Measurements from ENCODE around the gene EIF2S2. TPM values are rescaled to one million over a fixed set of nuclear protein-coding genes. Genes with fewer than 3 reads are reported as not detected.

Gene EIF2S2
- total RNA-seq, 1 experiment from 2014 or later: 124 TPM

- H3K27ac Mint-ChIP-seq: no peak overlapping the region
- CTCF ChIA-PET: interaction anchor here (2.9 kb wide), 1 partner anchor 200 kb away, joined by 13 read pairs; no protein-coding TSS in a partner anchor
- DNase-seq (ENCODE audit: low spot score): no peak
Measured at GRCh38 chr20:34062570-34063482, 49.2 kb downstream of the EIF2S2 start.

GRCh38 chr20:34061695-34062094 is 50.3 kb downstream of the EIF2S2 start:
- Mint-ChIP-seq H3K4me3 (no peak overlapping the region), H3K27me3 (ENCODE audit: low read depth) (no peaks in the 10 kb centered on the region), H3K36me3 (no peaks in the 10 kb centered on the region), H3K4me1 (peaks cover 9% of the 10 kb centered on the region), H3K27ac (no peak overlapping the region; the same call in 1 of the 2 replicates), H3K9me3 (no peaks in the 10 kb centered on the region)
- CTCF ChIA-PET: interaction anchor here (1.7 to 2.9 kb wide), 2 partner anchors 40 to 199 kb away, joined by 4 to 13 read pairs; no protein-coding TSS in a partner anchor
- ATAC-seq (no peak), DNase-seq (ENCODE audit: low spot score) (no peak)
- TF ChIP-seq GABPB1 (CRISPR knock-in tag; IDR thresholded peaks at IDR 0.05) (no peak), ZNF232 (CRISPR knock-in tag; IDR thresholded peaks at IDR 0.05) (no peak)
- TF ChIP-seq, protein P1, sequence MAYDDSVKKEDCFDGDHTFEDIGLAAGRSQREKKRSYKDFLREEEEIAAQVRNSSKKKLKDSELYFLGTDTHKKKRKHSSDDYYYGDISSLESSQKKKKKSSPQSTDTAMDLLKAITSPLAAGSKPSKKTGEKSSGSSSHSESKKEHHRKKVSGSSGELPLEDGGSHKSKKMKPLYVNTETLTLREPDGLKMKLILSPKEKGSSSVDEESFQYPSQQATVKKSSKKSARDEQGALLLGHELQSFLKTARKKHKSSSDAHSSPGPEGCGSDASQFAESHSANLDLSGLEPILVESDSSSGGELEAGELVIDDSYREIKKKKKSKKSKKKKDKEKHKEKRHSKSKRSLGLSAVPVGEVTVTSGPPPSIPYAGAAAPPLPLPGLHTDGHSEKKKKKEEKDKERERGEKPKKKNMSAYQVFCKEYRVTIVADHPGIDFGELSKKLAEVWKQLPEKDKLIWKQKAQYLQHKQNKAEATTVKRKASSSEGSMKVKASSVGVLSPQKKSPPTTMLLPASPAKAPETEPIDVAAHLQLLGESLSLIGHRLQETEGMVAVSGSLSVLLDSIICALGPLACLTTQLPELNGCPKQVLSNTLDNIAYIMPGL (CRISPR knock-in tag; IDR thresholded peaks at IDR 0.05): no peak
- POLR2A ChIA-PET: no interaction called here

More at GRCh38 chr20:34062570-34063482, 49.2 kb downstream of the EIF2S2 start:
- Mint-ChIP-seq H3K36me3 (no peaks in the 10 kb centered on the region), H3K4me3 (no peak overlapping the region), H3K4me1 (peaks cover 21% of the 10 kb centered on the region), H3K9me3 (no peaks in the 10 kb centered on the region), H3K27me3 (ENCODE audit: low read depth) (no peaks in the 10 kb centered on the region)
- no peak for ATAC-seq
- POLR2A ChIA-PET: no interaction called here
- TF ChIP-seq, protein P2, sequence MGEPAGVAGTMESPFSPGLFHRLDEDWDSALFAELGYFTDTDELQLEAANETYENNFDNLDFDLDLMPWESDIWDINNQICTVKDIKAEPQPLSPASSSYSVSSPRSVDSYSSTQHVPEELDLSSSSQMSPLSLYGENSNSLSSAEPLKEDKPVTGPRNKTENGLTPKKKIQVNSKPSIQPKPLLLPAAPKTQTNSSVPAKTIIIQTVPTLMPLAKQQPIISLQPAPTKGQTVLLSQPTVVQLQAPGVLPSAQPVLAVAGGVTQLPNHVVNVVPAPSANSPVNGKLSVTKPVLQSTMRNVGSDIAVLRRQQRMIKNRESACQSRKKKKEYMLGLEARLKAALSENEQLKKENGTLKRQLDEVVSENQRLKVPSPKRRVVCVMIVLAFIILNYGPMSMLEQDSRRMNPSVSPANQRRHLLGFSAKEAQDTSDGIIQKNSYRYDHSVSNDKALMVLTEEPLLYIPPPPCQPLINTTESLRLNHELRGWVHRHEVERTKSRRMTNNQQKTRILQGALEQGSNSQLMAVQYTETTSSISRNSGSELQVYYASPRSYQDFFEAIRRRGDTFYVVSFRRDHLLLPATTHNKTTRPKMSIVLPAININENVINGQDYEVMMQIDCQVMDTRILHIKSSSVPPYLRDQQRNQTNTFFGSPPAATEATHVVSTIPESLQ (CRISPR knock-in tag; IDR thresholded peaks at IDR 0.05): no peak
- no peak for TF ChIP-seq MXD4 (CRISPR knock-in tag; IDR thresholded peaks at IDR 0.05; ENCODE audit: borderline replicate concordance)
- TF ChIP-seq, protein P3, sequence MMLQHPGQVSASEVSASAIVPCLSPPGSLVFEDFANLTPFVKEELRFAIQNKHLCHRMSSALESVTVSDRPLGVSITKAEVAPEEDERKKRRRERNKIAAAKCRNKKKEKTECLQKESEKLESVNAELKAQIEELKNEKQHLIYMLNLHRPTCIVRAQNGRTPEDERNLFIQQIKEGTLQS (CRISPR knock-in tag; conservative IDR thresholded peaks at IDR 0.05): no peak
- no peak for TF ChIP-seq ZBTB21 (CRISPR knock-in tag; IDR thresholded peaks at IDR 0.05; ENCODE audit: borderline replicate concordance)
- no peak for TF ChIP-seq ESRRA (CRISPR knock-in tag; IDR thresholded peaks at IDR 0.05; ENCODE audit: borderline replicate concordance)
- TF ChIP-seq SOX15 (CRISPR knock-in tag; IDR thresholded peaks at IDR 0.05): no peak
- TF ChIP-seq ZNF263 (CRISPR knock-in tag; IDR thresholded peaks at IDR 0.05; ENCODE audit: low read depth): no peak
- no peak for TF ChIP-seq ZNF423 (CRISPR knock-in tag; IDR thresholded peaks at IDR 0.05)
- no peak for TF ChIP-seq NFATC4 (CRISPR knock-in tag; IDR thresholded peaks at IDR 0.05)
- TF ChIP-seq ZNF671 (CRISPR knock-in tag; IDR thresholded peaks at IDR 0.05): no peak
- TF ChIP-seq, protein P4, sequence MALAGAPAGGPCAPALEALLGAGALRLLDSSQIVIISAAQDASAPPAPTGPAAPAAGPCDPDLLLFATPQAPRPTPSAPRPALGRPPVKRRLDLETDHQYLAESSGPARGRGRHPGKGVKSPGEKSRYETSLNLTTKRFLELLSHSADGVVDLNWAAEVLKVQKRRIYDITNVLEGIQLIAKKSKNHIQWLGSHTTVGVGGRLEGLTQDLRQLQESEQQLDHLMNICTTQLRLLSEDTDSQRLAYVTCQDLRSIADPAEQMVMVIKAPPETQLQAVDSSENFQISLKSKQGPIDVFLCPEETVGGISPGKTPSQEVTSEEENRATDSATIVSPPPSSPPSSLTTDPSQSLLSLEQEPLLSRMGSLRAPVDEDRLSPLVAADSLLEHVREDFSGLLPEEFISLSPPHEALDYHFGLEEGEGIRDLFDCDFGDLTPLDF (CRISPR knock-in tag; IDR thresholded peaks at IDR 0.05): no peak
- TF ChIP-seq ATF1 (CRISPR knock-in tag; IDR thresholded peaks at IDR 0.05): no peak
- TF ChIP-seq CBFB (CRISPR knock-in tag; IDR thresholded peaks at IDR 0.05; ENCODE audit: low read depth): no peak
- TF ChIP-seq ZNF416 (CRISPR knock-in tag; IDR thresholded peaks at IDR 0.05): no peak
- TF ChIP-seq IRF2 (CRISPR knock-in tag; IDR thresholded peaks at IDR 0.05; ENCODE audit: borderline replicate concordance, low read depth): no peak
- TF ChIP-seq NR3C1 (CRISPR knock-in tag; conservative IDR thresholded peaks at IDR 0.05; ENCODE audit: low read depth): no peak
- no peak for TF ChIP-seq NFE2L1 (CRISPR knock-in tag; IDR thresholded peaks at IDR 0.05)
- TF ChIP-seq ZNF121 (CRISPR knock-in tag; IDR thresholded peaks at IDR 0.05): no peak

Measured in WTC11 (cell line).